DMS79 (cell line): Measurements from ENCODE around the gene PIAS1.
"Not testable (repeated sequence)": the region's sequence is repeated elsewhere in the genome, so short reads cannot be mapped to it uniquely, and the experiment has no call there.

Experiments used
- DNase-seq: peaks from one replicate; lab custom pipeline; 2025; lab: John Stamatoyannopoulos, UW

PIAS1 gene

GRCh38 chr15:68218847-68219798 is 165.0 kb downstream of the PIAS1 start:
- no peak for DNase-seq

DNA sequence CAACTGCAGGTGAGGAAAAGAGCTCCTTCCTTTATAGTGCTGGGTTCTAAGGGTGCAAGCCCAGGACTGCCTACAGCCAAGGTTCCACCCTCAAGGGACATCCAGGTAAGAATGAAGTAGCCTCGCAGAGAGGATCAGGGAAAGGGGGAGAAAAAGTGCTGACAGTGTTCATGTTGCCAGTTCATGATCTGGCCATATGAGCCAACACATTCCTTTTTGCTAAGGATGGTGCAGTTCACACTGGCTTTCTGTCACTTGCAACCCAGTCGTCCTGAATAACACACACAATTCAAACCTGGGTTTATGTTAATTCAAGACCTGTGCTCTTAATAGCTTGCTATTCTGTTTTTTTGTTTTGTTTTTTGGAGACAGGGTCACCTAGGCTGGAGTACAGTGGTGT is 166.4 kb downstream of the PIAS1 start:
- DNase-seq: no peak

DNA sequence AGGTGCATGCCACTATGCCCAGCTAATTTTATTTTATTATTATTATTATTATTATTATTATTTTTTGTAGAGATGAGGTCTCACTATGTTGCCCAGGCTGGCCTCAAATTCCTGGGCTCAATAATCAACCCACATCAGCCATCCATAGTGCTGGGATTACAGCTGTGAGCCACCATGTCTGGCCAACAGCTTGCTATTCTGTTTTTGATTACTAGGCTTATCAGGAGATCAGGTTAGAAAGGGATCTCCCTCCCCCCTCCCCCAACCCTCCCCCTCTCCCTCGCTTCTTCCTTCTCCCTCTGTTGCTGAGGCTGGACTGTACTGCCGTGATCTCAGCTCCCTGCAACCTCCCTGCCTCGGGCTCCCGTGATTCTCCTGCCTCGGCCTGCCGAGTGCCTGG is 166.9 kb downstream of the PIAS1 start:
- no peak for DNase-seq

DNA sequence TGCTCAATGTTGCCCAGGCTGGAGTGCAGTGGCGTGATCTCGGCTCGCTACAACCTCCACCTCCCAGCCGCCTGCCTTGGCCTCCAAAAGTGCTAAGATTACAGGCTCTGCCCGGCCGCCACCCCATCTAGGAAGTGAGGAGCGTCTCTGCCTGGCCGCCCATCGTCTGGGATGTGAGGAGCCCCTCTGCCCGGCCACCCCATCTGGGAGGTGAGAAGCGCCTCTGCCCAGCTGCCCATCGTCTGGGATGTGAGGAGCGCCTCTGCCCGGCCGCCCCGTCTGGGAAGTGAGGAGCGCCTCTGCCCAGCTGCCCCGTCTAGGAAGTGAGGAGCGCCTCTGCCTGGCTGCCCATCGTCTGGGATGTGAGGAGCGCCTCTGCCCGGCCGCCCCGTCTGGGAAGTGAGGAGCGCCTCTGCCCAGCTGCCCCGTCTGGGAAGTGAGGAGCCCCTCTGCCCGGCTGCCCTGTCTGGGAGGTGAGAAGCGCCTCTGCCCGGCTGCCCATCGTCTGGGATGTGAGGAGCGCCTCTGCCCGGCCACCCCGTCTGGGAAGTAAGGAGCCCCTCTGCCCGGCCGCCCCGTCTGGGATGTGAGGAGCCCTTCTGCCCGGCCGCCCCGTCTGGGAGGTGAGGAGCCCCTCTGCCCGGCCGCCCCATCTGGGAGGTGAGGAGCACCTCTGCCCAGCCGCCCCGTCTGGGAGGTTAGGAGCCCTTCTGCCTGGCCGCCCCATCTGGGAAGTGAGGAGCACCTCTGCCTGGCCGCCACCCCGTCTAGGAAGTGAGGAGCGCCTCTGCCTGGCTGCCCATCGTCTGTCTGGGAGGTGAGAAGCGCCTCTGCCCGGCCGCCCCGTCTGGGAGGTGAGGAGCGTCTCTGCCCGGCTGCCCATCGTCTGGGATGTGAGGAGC is 167.7 kb downstream of the PIAS1 start:
- not testable (repeated sequence) for DNase-seq

- DNase-seq: not testable (repeated sequence)
These were observed 168.3 kb downstream of the PIAS1 start for GRCh38 chr15:68222432-68222743.

GRCh38 chr15:68223171-68223570 is 169.1 kb downstream of the PIAS1 start:
- no peak for DNase-seq

DNA sequence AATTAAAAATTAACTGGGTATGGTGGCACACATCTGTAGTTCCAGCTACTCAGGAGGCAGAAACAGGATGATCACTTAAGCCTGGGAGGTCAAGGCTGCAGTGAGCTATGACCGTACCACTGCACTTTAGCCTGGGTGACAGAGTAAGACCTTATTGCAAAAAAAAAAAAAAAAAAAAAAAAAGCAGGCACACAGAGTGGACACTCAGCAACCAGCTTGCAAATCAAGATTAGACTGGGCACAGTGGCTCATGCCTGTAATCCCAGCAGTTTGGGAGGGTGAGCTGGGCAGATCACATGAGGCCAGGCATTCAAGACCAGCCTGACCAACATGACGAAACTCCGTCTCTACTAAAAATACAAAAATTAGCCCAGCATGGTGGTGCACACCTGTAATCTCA is 170.0 kb downstream of the PIAS1 start:
- DNase-seq: no peak

DNA sequence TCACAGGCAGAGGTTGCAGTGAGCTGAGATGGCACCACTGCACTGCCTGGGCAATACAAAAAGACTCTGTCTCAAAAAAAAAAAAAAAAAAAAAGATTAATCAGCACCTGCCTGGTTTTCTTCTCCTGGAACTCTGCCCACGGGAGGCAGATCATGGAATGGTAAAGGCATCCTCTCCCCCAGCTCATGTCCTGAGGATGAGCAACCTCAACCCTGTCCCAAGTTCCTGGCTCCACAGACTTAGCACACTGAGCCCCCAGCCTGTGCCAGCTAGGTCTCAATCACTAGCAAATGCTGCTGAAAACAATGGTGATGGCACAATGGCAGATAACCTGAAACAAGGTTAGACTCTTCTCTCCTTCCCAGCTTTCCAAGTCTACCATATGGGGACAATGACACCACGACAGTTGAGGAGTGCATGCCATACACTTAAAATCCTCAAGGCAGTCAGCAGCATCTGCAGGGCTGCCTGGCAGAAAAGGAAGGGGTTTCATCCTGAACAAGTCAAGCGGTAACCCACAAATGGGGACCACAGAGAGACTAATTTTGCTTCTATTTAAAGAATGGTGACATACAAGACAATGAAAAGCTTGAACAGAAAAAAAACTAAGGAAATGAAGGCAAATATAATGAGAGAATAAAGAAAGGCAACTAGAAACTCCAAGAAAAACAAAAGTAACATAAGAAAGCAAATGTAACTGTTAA is 170.6 kb downstream of the PIAS1 start:
- no peak for DNase-seq

- DNase-seq: not testable (repeated sequence)
These were observed 171.3 kb downstream of the PIAS1 start for GRCh38 chr15:68225442-68225841.

DNA sequence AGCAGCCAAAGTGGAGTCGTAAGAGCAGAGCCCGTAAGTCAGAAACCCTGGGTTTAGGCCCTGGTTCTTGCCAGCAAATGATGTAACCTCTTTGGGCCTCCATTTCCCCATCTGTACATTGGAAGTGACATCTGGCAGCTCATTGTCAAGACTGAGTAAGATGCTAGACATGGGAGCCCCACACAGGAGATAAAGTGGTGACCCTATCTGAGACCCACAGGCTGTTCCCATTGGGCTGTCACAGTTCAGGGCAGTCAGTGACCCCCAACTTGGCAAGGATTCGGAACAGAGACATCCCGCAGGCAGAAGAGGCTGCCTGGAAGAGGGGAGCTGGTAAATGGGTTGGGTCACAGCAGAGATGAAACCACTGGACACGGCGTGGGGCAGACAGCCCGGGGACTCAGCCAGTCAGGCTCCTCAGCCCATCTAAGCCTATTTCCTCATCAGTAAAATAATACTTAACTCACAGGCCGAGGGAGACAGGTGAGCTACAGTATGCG is 173.6 kb downstream of the PIAS1 start:
- no peak for DNase-seq

DNA sequence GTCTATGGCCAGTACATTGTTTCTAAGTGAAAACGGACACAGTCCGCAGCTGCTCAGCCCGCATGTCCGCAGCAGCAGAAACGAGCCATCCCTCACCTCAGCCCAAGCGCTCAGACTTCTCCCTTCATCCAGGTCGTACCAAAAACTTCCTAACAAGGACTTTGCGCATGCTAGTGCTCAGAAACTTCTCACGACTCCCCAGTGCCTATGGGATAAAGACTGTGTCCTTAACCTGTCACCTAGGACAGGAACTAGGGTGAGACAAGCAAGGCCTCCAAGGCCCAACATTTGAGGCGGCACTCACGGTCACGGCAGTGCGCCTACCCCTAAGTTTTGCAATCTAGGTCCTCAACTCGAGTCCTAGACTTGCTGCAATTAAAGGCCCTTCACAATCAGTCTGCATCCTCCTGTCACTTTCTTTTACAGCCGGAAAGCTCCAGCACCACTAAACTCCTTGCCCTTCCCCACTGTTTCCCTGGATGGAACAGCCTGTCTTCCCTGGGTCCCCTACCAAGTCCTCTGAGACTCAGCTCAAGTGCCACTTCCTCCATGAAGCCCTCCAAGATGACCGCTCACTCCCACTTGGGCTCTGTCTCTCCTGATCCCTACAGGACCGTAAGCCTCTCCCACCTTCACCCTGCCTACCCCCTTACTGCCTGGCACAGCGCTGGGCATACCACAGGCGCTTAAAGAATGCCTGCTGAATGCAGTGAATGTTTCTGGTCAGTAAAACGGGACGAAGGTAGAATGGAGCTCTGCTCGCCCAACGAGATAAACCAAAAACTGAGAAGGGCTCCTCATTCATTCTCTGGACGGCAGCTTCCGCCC is 174.2 kb downstream of the PIAS1 start:
- no peak for DNase-seq

DNA sequence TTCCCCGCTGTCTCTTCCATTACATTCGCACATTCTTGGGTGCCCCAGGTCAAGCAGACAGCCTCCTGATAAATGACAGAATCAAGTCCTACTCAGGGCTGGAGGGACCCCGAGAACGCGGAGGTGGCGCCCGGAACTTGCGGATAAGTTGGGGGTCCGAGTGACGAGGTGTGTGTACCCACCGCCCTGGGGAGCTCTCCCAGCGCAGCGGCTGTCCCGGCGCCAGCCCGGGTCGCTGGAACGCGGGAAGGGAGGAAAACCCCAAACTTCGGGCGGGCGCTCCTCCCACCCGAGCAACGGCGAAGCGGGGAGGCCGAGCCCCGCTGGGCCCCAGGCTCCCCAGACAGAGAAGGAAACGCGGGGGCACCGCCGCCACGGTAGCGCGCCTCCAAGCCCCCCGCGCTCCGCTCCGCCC is 174.9 kb downstream of the PIAS1 start:
- no peak for DNase-seq

- DNase-seq: no peak
These were observed 175.5 kb downstream of the PIAS1 start, which contains the start of gene CLN6 for GRCh38 chr15:68229386-68230156. CLN6 (minus strand) TSS chr15:68229728; CDS start chr15:68229584, 144 bp downstream.

- no peak for DNase-seq
These were observed 176.3 kb downstream of the PIAS1 start for GRCh38 chr15:68230157-68231100.

- no peak for DNase-seq
These were observed 177.1 kb downstream of the PIAS1 start for GRCh38 chr15:68231102-68231818.

DNA sequence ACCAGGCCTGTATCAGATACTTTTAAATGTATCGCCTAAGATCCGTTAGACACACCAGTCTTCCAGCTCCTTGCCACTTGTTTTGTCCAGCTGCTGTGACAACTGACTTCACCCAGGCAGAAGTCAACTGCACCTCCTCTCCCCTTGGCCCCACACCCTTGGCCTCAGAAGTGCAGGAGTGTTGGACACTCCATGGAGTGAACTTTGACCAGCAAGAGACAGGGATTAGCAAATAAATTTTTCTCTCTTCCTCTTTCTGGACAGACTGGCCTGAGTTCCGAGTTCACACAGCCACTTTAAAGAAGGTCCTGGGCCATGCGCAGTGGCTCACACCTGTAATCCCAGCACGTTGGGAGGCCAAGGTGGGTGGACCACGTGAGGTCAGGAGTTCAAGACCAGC is 178.3 kb downstream of the PIAS1 start:
- no peak for DNase-seq

DNA sequence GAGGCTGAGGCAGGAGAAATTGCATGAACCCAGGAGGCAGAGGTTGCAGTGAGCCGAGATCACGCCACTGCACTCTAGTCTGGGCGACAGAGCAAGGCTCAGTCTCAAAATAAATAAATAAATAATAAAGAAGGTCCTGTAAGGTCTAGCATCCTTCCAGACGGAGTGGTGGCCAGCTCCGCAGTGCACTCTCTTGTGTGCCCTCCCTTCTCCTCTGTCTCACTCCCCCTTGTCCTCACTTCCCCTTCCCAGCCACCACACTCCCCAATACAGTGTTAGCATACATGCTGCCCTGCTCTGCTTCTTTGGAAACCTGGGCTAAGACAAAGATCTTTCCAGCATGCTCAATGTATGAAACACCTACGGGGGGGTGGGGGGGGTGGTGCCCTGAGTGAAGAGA is 178.8 kb downstream of the PIAS1 start:
- DNase-seq: no peak

DNA sequence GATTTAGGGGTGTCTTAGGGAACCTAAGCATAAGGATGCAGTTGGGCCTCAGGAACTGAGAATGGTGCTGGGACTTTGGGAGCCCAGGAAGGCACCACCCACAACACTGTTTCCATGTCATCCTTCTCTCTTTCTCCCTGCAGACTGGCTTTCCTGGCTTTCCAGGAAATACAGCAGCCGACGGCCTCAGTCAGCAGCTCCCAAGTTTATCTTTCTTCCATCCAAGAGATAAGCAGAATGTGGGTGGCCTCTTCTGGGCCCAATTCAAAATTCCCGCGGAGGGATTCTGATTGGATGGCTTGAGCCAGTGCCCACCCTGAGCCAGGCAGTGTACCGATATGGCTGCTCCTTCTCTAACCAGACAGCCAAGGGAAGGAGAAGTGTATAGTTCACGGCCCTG is 179.9 kb downstream of the PIAS1 start:
- DNase-seq: no peak
